K562 (cell line): ENCODE results near the gene FBXL4. TPM values are rescaled to one million over a fixed set of nuclear protein-coding genes. Genes with fewer than 3 reads are reported as not detected.
A peak's percentile ranks its signal among the peaks of the same experiment; 100 is the strongest.

Experiments
- ATAC-seq: fragments of 200-7000 bp; cut with Tn5 transposase; 3 replicates; pipeline ENCODE4 v1.9.1; 2020; ENCODE audit warnings: moderate library complexity
- BruUV-seq: library from RNA; stranded (reverse); fragments of 400-500 nt; replicated peaks from 2 replicates; lab custom pipeline; 2021; lab: Mats Ljungman, UMichigan
- CTCF ChIA-PET: fragments of 300-600 bp; formaldehyde crosslinking; extraction: SDS; loops from one replicate; lab custom pipeline; 2021; ENCODE audit warnings: low intra/inter-chr PET ratio; lab: Yijun Ruan, JAX
- POLR2A ChIA-PET: fragments of 300-600, 350-650 bp; sonication (Branson Sonifier 250); formaldehyde crosslinking; extraction: SDS; loops from one replicate; lab custom pipeline; 2021; ENCODE audit warnings: antibody characterized with exemption, inconsistent platforms; lab: Yijun Ruan, JAX
- DNase-seq, 4 experiments: peaks; one replicate each; pipeline versions ENCODE4 v3.0.0 to v3.0.0-alpha.2; 2011 to 2018; ENCODE audit warnings: low spot score in 3 of 4, mixed read lengths in 3 of 4; ENCODE audit errors: extremely low read depth in 1 of 4
- FAIRE-seq: peaks from 2 replicates; lab custom pipeline; 2011; peaks lifted over from hg19 to GRCh38; lab: Jason Lieb, UNC
- H2AFZ ChIP-seq: 2 replicates; pipeline ENCODE4 v1.6.0; 2011; ENCODE audit warnings: low read depth, low read length, control low read depth, inconsistent platforms
- H3K27ac ChIP-seq: fragments of 200-600 bp; 3 replicates; pipeline ENCODE4 v1.8.0; 2011; ENCODE audit warnings: low read depth, mild to moderate bottlenecking, control low read depth, inconsistent platforms, low read length, moderate library complexity, mixed read lengths; ENCODE audit errors: extremely low read depth
- H3K27me3 ChIP-seq, 2 experiments: fragments of 300-600 bp in 1 of 2; 2 replicates in 1 of 2; 3 replicates in 1 of 2; pipeline versions ENCODE4 v1.6.0 to v1.8.0; 2011; ENCODE audit warnings: inconsistent platforms in 2 of 2, low read length in 2 of 2, mild to moderate bottlenecking in 1 of 2, mixed read lengths in 1 of 2, moderate library complexity in 1 of 2; ENCODE audit not compliant: control insufficient read depth in 2 of 2, insufficient read depth in 2 of 2
- H3K36me3 ChIP-seq: fragments of 300-600 bp; 3 replicates; pipeline ENCODE4 v1.8.0; 2011; ENCODE audit warnings: mild to moderate bottlenecking, low read length, inconsistent platforms; ENCODE audit not compliant: control insufficient read depth, insufficient read depth
- H3K4me1 ChIP-seq, 2 experiments: fragments of 200-600 bp in 1 of 2; replicated peaks in 1 of 2; 2 replicates in 1 of 2; 3 replicates in 1 of 2; pipeline versions ENCODE4 v1.5.1 to v1.8.0; 2011; ENCODE audit warnings: inconsistent platforms in 2 of 2, low read length in 2 of 2, mild to moderate bottlenecking in 1 of 2, mixed read lengths in 1 of 2, moderate library complexity in 1 of 2; ENCODE audit not compliant: control insufficient read depth in 2 of 2, insufficient read depth in 2 of 2
- H3K4me2 ChIP-seq: 2 replicates; pipeline ENCODE4 v1.6.1; 2011; ENCODE audit warnings: low read length, control low read depth, inconsistent platforms, mixed read lengths; ENCODE audit not compliant: insufficient read depth
- H3K4me3 ChIP-seq: fragments of 200-600 bp; sonication (generic), shearing (Covaris generic); 2 replicates; pipeline ENCODE4 v1.5.1; 2016; ENCODE audit warnings: control low read depth, inconsistent platforms
- H3K79me2 ChIP-seq: fragments of 200-600 bp; 3 replicates; pipeline ENCODE4 v1.8.0; 2011; ENCODE audit warnings: low read length, inconsistent platforms; ENCODE audit not compliant: control insufficient read depth, insufficient read depth
- H3K9ac ChIP-seq, 2 experiments: 2 replicates each; pipeline versions ENCODE4 v1.6.0 to v1.6.1; 2011; ENCODE audit warnings: low read depth in 2 of 2, low read length in 2 of 2, control low read depth in 1 of 2, inconsistent platforms in 1 of 2, mild to moderate bottlenecking in 1 of 2, mixed read lengths in 1 of 2; ENCODE audit not compliant: insufficient read depth in 1 of 2
- H3K9me1 ChIP-seq: one replicate; pipeline ENCODE4 v1.6.0; 2011; ENCODE audit warnings: inconsistent platforms, mild to moderate bottlenecking, low read length, moderate library complexity; ENCODE audit not compliant: control insufficient read depth, insufficient read depth
- H3K9me3 ChIP-seq: replicated peaks from 2 replicates; pipeline ENCODE4 v1.5.1; 2011; ENCODE audit warnings: low read depth, low read length, inconsistent platforms; ENCODE audit not compliant: control insufficient read depth, insufficient read depth
- H4K20me1 ChIP-seq: replicated peaks from 2 replicates; pipeline ENCODE4 v1.6.1; 2011; ENCODE audit warnings: low read length, inconsistent platforms, mixed read lengths; ENCODE audit not compliant: control insufficient read depth, insufficient read depth
- EGR1 ChIP-seq: fragments of 450-650 bp; conservative IDR thresholded peaks from 2 replicates; pipeline ENCODE4 v1.6.1; 2017; ENCODE audit warnings: mild to moderate bottlenecking
- FUS ChIP-seq: fragments of 200-400 bp; formaldehyde crosslinking; optimal IDR thresholded peaks from 2 replicates; pipeline ENCODE3; 2017; ENCODE audit warnings: low read depth, low read length
- NFE2 ChIP-seq: IDR thresholded peaks from 2 replicates; pipeline ENCODE4 v1.6.1; 2014; ENCODE audit warnings: antibody characterized with exemption, low read depth
- RAD21 ChIP-seq, 2 experiments: fragments of 250-450 bp in 1 of 2; fragments of 450-650 bp in 1 of 2; sonication (Bioruptor Pico) in 1 of 2; formaldehyde crosslinking in 1 of 2; IDR thresholded peaks in 1 of 2; conservative IDR thresholded peaks in 1 of 2; 2 replicates each; pipeline versions ENCODE4 v1.4.0 to v1.8.0; 2020 to 2022; ENCODE audit warnings: mild to moderate bottlenecking in 2 of 2, moderate library complexity in 1 of 2
- SMC3 ChIP-seq: conservative IDR thresholded peaks from 2 replicates; pipeline ENCODE4 v1.6.1; 2011; ENCODE audit warnings: low read depth, low read length, improper control_type of control experiment; ENCODE audit not compliant: insufficient read depth
- TAF15 ChIP-seq: fragments of 200-400 bp; formaldehyde crosslinking; IDR thresholded peaks from 2 replicates; pipeline ENCODE4 v1.6.1; 2017; ENCODE audit warnings: mild to moderate bottlenecking, low read depth, low read length, moderate library complexity
- WGBS: fragments of 100-300 bp; shearing (Covaris generic); methylation state at CpG from one replicate; pipeline ENCODE4 v1.1.6; 2016; ENCODE audit warnings: low coverage, mixed read lengths; ENCODE audit not compliant: insufficient coverage; ENCODE audit errors: missing lambda C conversion rate; 5-methylcytosine and 5-hydroxymethylcytosine counted together
- in situ Hi-C: fragments of 300-500 bp; cut with MboI; formaldehyde crosslinking; loops from 4 replicates; pipeline ENCODE4 v1.15.0; 2018; ENCODE audit warnings: inconsistent platforms, mixed read lengths
- intact Hi-C: fragments of 100-400 bp; cut with micrococcal nuclease; formaldehyde crosslinking; loops from 2 replicates; pipeline ENCODE4 v1.14.2; 2022
- polyA plus RNA-seq, 8 experiments: library from polyadenylated mRNA; depleted of rRNA in 4 of 8; stranded (reverse) in 5 of 8; unstranded in 3 of 8; fragments of >200 nt; fragmentation: Nextera tagmentation in 2 of 8; fragmentation: Illumina TruSeq in 1 of 8; extraction: Ambion mirVana in 2 of 8; extraction: Trizol in 1 of 8; gene quantifications; 2 replicates each; pipeline versions ENCODE4 v1.2.1 to v1.2.3, GENCODE V29; 2011 to 2014; ENCODE audit warnings: inconsistent platforms in 1 of 8, missing spikeins in 1 of 8
- total RNA-seq, 7 experiments: library from RNA; depleted of rRNA in 6 of 7; stranded (reverse); fragments of >200 nt in 6 of 7; fragmentation: Illumina TruSeq in 2 of 7; extraction: Trizol in 2 of 7; gene quantifications; 2 replicates each; pipeline versions ENCODE4 v1.2.1 to v1.2.3, GENCODE V29; 2011 to 2021; ENCODE audit warnings: low replicate concordance in 1 of 7
- TF ChIP-seq, protein P1 (sequence below), 2 experiments: fragments of 450-650 bp; formaldehyde crosslinking in 1 of 2; IDR thresholded peaks; 2 replicates each; pipeline versions ENCODE4 v1.4.0 to v1.6.1; 2014 to 2020; ENCODE audit warnings: mild to moderate bottlenecking in 2 of 2, borderline replicate concordance in 1 of 2, low read depth in 1 of 2
- TF ChIP-seq, protein P2 (sequence below), 3 experiments: IDR thresholded peaks in 2 of 3; conservative IDR thresholded peaks in 1 of 3; 2 replicates each; pipeline ENCODE4 v1.5.1; 2011 to 2012; ENCODE audit warnings: low read length in 3 of 3, mild to moderate bottlenecking in 3 of 3, control low read depth in 2 of 3, improper control_type of control experiment in 1 of 3, inconsistent platforms in 1 of 3, low read depth in 1 of 3, mixed read lengths in 1 of 3, moderate library complexity in 1 of 3; ENCODE audit not compliant: insufficient read depth in 2 of 3

FBXL4 gene
- total and polyA plus RNA-seq, 9 of the 15 experiments (the other 6 are each of a cell fraction or from before 2014, with no cell fraction given), result 4.2 to 23.1 (median 7.7) TPM

DNA sequence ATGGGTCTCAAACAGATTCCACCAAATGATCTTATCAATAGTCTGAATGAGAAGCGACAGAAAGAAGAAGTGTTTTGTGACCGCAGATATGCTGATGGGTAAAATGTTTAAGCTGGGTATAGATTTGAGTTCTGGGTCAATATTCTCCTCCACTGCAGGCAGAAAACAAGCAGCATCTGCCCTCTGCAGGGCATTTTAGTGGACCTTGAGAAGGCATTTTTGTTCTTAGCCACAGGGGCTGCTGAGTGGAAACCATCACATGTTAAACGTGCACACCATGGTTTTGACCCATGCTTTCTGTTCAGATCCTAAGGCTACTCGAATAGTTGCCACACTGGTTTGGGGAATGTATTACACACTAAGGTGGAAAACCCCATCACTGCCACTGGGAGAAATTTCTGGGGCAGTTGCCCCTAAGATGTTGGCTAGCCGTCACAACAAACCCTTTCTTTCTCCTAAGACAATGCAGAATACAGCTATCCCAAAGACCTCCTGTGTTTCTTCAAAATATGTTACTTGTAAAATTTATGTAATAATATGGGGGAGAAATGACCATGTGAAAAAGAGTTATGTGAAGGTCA, 107.9 kb downstream of the FBXL4 start:
- intact Hi-C loops (loop anchor here (1.0 kb wide), 1 partner anchor 71 kb away; no protein-coding TSS in a partner anchor), in situ Hi-C loops (loop anchor here (5.0 kb wide), 1 partner anchor 68 kb away; no protein-coding TSS in a partner anchor)
- H3K4me3 ChIP-seq, result no peak overlapping the region
- WGBS, result 19% methylated on average over 5 of the region's 5 CpGs
- H3K4me1 ChIP-seq, result peaks cover 0 to 19% of the 10 kb centered on the region in 2 experiments; a peak in 4 of 5 replicates
- FAIRE-seq, result peak; percentile 40
- H3K27me3 ChIP-seq, result peaks cover 0 to 25% of the 10 kb centered on the region in 2 experiments; a peak in 2 of 5 replicates
- ATAC-seq, result peak; percentile 52
- no peak overlapping the region for H3K4me2 ChIP-seq
- POLR2A ChIA-PET, result no interaction called here
- no peak overlapping the region for H3K27ac ChIP-seq
- H3K79me2 ChIP-seq, result no peaks in the 10 kb centered on the region; the same call in 2 of the 3 replicates
- H3K9ac ChIP-seq, result no peak overlapping the region
- no peaks in the 10 kb centered on the region for H3K36me3 ChIP-seq
- H3K9me1 ChIP-seq, result no peaks in the 10 kb centered on the region
- no TSS peak for BruUV-seq
- CTCF ChIA-PET, result interaction anchor here (0.8 kb wide), 2 partner anchors 64 to 71 kb away, joined by 3 to 5 read pairs; no protein-coding TSS in a partner anchor
- H2AFZ ChIP-seq, result no peak overlapping the region
- no peak for TF ChIP-seq FUS
- TF ChIP-seq NFE2, result no peak
- TF ChIP-seq, protein P1, sequence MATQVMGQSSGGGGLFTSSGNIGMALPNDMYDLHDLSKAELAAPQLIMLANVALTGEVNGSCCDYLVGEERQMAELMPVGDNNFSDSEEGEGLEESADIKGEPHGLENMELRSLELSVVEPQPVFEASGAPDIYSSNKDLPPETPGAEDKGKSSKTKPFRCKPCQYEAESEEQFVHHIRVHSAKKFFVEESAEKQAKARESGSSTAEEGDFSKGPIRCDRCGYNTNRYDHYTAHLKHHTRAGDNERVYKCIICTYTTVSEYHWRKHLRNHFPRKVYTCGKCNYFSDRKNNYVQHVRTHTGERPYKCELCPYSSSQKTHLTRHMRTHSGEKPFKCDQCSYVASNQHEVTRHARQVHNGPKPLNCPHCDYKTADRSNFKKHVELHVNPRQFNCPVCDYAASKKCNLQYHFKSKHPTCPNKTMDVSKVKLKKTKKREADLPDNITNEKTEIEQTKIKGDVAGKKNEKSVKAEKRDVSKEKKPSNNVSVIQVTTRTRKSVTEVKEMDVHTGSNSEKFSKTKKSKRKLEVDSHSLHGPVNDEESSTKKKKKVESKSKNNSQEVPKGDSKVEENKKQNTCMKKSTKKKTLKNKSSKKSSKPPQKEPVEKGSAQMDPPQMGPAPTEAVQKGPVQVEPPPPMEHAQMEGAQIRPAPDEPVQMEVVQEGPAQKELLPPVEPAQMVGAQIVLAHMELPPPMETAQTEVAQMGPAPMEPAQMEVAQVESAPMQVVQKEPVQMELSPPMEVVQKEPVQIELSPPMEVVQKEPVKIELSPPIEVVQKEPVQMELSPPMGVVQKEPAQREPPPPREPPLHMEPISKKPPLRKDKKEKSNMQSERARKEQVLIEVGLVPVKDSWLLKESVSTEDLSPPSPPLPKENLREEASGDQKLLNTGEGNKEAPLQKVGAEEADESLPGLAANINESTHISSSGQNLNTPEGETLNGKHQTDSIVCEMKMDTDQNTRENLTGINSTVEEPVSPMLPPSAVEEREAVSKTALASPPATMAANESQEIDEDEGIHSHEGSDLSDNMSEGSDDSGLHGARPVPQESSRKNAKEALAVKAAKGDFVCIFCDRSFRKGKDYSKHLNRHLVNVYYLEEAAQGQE (IDR thresholded peaks at IDR 0.05; ENCODE audit: borderline replicate concordance), result peak; percentile 62; the same call in 1 of the 2 replicates
- TF ChIP-seq, protein P1 (CRISPR knock-in tag; IDR thresholded peaks at IDR 0.05; ENCODE audit: low read depth), result no peak
- TF ChIP-seq, protein P2, sequence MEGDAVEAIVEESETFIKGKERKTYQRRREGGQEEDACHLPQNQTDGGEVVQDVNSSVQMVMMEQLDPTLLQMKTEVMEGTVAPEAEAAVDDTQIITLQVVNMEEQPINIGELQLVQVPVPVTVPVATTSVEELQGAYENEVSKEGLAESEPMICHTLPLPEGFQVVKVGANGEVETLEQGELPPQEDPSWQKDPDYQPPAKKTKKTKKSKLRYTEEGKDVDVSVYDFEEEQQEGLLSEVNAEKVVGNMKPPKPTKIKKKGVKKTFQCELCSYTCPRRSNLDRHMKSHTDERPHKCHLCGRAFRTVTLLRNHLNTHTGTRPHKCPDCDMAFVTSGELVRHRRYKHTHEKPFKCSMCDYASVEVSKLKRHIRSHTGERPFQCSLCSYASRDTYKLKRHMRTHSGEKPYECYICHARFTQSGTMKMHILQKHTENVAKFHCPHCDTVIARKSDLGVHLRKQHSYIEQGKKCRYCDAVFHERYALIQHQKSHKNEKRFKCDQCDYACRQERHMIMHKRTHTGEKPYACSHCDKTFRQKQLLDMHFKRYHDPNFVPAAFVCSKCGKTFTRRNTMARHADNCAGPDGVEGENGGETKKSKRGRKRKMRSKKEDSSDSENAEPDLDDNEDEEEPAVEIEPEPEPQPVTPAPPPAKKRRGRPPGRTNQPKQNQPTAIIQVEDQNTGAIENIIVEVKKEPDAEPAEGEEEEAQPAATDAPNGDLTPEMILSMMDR (IDR thresholded peaks at IDR 0.05 in 2 of 3, conservative IDR thresholded peaks at IDR 0.05 in 1 of 3; ENCODE audit: insufficient read depth in 2 of 3, low read depth in 1 of 3, low read length in 3 of 3), result peak; percentile 39 to 68 (median 49); a peak in 5 of 6 replicates
- no peak for TF ChIP-seq TAF15
- peak; percentile 17 to 68; a peak in 2 of 4 replicates for TF ChIP-seq RAD21 (CRISPR knock-in tag; conservative IDR thresholded peaks at IDR 0.05 in 1 of 2, IDR thresholded peaks at IDR 0.05 in 1 of 2)
- no peak for TF ChIP-seq EGR1
- peak; percentile 33; the same call in 1 of the 2 replicates for TF ChIP-seq SMC3
- no peaks in the 10 kb centered on the region for H3K9me3 ChIP-seq
- peak in 1 of 4 experiments; percentile 44 for DNase-seq
- no peaks in the 10 kb centered on the region for H4K20me1 ChIP-seq
